Measurements from ENCODE around the gene CHD1.

CHD1 gene

DNA sequence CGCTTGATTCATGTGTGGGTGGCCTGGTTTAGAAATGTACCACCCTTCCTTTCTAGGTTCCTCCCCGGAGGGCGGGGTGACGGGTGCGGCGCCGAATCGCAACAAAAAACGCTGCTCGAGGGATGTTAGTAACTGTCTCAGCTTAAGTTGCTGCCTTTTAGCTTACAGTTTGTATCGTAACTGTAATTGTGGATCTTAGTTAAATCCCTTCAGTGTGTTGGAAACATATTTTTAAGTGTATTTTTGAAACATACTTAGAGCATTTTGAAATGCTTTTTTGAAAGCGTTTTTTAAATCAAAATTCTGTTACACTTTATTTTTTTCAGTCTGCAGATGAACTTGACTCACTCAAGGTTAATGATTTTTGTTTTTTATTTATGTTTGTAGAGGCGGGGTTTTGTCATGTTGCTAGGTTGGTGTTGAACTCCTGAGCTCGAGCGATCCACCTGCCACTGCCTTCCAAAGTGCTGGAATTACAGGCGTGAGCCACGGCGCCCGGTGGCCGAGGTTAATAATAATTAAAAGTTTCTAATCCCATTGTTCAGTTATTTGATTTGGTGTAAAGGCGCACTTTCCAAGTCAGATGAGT, 997 bp upstream of the CHD1 start:
- H3K4me3 ChIP-seq (ENCODE audit: low read length, poor library complexity, severe bottlenecking): peak overlapping the region; percentile 89
- H3K4me2 ChIP-seq (ENCODE audit: low read depth, low read length, poor library complexity, severe bottlenecking): peak overlapping the region; percentile 80
- H3K27me3 ChIP-seq (ENCODE audit: insufficient read depth, low read length, poor library complexity, severe bottlenecking): no peaks in the 10 kb centered on the region
- H3K79me2 ChIP-seq (ENCODE audit: insufficient read depth, low read length): peaks cover 49% of the 10 kb centered on the region
- 0 out of 2 replicates have a peak, but pooled peaks cover 5% of the 10 kb centered on the region for H3K36me3 ChIP-seq (ENCODE audit: insufficient read depth, low read length)
- H3K4me1 ChIP-seq (ENCODE audit: insufficient read depth, low read length, poor library complexity, severe bottlenecking): peaks cover 15% of the 10 kb centered on the region
- no peaks in the 10 kb centered on the region for H3K9me3 ChIP-seq (ENCODE audit: insufficient read depth, low read depth, low read length)
- H3F3A ChIP-seq (ENCODE audit: low read depth): no peaks in the 10 kb centered on the region
- no peaks in the 10 kb centered on the region for H3K9me2 ChIP-seq (replicated peaks; ENCODE audit: low read depth, low read length)
- no peak overlapping the region for H2AFZ ChIP-seq (ENCODE audit: low read length)
- H3K9ac ChIP-seq (ENCODE audit: low read depth, low read length, poor library complexity, severe bottlenecking): peak overlapping the region; percentile 94
- peaks cover 37% of the 10 kb centered on the region for H4K20me1 ChIP-seq (ENCODE audit: insufficient read depth, low read length, poor library complexity, severe bottlenecking)
- no peak for TF ChIP-seq EZH2phosphoT487 (IDR thresholded peaks at IDR 0.05; ENCODE audit: borderline replicate concordance)
- TF ChIP-seq, protein P1, sequence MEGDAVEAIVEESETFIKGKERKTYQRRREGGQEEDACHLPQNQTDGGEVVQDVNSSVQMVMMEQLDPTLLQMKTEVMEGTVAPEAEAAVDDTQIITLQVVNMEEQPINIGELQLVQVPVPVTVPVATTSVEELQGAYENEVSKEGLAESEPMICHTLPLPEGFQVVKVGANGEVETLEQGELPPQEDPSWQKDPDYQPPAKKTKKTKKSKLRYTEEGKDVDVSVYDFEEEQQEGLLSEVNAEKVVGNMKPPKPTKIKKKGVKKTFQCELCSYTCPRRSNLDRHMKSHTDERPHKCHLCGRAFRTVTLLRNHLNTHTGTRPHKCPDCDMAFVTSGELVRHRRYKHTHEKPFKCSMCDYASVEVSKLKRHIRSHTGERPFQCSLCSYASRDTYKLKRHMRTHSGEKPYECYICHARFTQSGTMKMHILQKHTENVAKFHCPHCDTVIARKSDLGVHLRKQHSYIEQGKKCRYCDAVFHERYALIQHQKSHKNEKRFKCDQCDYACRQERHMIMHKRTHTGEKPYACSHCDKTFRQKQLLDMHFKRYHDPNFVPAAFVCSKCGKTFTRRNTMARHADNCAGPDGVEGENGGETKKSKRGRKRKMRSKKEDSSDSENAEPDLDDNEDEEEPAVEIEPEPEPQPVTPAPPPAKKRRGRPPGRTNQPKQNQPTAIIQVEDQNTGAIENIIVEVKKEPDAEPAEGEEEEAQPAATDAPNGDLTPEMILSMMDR (conservative IDR thresholded peaks at IDR 0.05; ENCODE audit: low read length): no peak

DNA sequence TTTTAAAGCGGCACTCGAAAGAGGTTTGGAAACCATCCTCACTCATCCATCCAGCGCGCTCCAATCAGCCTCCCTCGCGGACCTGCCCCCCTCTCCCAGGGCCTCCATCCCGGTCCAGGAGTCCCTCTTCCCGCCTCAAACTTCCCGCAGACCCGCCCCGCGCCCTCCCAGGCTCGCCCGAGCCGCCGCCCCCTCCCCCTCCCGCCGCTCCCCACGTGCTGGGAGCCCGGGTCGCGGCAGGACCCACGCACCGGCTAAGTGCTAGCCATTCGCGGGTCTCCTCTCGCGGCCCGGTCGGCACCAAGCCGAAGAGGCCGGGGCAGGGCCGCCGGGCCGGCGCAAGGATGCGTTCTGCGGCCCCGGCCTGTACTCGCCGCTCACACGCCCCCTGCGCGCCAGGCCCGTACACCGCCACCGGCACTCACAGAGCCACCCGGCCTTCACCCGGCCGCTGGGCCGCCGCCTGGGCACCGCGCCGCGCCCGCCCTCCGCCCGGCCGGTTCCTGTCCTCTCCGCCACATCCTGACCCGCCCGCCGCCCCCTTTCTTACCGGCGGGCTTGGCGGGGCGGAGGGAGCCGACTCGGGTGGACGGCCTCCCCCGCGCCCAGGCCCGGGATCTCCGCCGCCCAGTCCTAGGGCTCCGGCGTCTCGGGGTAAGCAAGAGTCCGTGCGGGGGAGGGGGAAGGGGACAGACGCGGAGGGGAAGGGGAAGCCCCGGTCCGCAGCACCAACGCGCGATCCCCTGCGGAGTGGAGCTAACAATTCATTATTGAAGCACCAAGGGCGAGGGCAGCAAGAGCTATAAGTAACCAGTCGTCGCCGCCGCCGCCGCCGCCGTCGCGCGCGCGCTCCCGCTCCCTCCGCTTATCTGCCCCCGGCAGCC, 576 bp downstream of the CHD1 start:
- Histone ChIP-seq H3K4me2 (ENCODE audit: low read depth, low read length, poor library complexity, severe bottlenecking) (peak overlapping the region; percentile 83), H3K9ac (ENCODE audit: low read depth, low read length, poor library complexity, severe bottlenecking) (peak overlapping the region; percentile 94), H3K9me2 (replicated peaks; ENCODE audit: low read depth, low read length) (no peaks in the 10 kb centered on the region), H3K79me2 (ENCODE audit: insufficient read depth, low read length) (peaks cover 65% of the 10 kb centered on the region), H3F3A (ENCODE audit: low read depth) (no peaks in the 10 kb centered on the region), H2AFZ (ENCODE audit: low read length) (peak overlapping the region; percentile 80; the same call in 1 of the 2 replicates), H3K4me1 (ENCODE audit: insufficient read depth, low read length, poor library complexity, severe bottlenecking) (peaks cover 12% of the 10 kb centered on the region), H3K27me3 (ENCODE audit: insufficient read depth, low read length, poor library complexity, severe bottlenecking) (no peaks in the 10 kb centered on the region), H3K4me3 (ENCODE audit: low read length, poor library complexity, severe bottlenecking) (peak overlapping the region; percentile 95), H3K36me3 (ENCODE audit: insufficient read depth, low read length) (peaks cover 16% of the 10 kb centered on the region; the same call in 1 of the 2 replicates), H3K9me3 (ENCODE audit: insufficient read depth, low read depth, low read length) (no peaks in the 10 kb centered on the region), H4K20me1 (ENCODE audit: insufficient read depth, low read length, poor library complexity, severe bottlenecking) (peaks cover 44% of the 10 kb centered on the region)
- TF ChIP-seq, protein P1 (conservative IDR thresholded peaks at IDR 0.05; ENCODE audit: low read length): no peak
- no peak for TF ChIP-seq EZH2phosphoT487 (IDR thresholded peaks at IDR 0.05; ENCODE audit: borderline replicate concordance)

DNA sequence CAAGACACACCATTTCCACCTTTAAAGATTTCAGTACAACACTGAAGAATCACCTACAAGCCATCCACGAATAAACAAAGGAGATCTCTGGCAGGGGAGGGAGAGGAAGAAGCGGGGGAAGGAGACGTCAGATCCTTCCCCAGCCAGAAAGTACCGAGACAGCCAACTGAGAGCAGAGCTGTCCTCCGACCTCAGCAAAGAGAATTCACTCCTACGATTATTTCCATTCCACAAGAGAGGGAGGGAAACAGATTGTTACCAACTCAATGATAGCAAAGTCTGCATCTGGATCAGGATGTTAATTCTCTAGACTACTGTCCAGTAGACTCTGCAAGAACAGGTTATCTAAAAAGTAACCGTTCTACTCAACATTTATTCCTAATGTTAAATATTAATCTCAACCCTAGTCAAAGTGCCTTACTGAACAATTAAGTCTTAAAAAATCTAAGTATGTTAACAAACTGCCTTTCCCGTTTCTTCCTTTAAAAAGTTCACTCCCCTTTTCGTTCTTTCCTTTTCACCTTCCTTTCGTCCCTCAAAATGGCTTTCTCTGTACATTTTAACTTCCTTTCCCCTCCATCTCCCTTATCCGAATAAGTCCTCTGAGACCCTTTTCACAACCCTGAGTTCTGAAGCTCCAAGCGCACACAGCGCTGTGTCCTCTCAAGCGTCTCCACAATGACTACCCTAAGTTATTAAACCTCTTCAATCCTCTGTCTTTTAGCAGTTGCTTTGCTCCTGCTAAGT, 1.4 kb downstream of the CHD1 start:
- peaks cover 19% of the 10 kb centered on the region; the same call in 1 of the 2 replicates for H3K36me3 ChIP-seq (ENCODE audit: insufficient read depth, low read length)

More for the DNA sequence above, 1.4 kb downstream of the CHD1 start:
- H3K79me2 ChIP-seq (ENCODE audit: insufficient read depth, low read length): peaks cover 71% of the 10 kb centered on the region
- H3K9ac ChIP-seq (ENCODE audit: low read depth, low read length, poor library complexity, severe bottlenecking): peak overlapping the region; percentile 94
- H2AFZ ChIP-seq (ENCODE audit: low read length): no peak overlapping the region
- no peaks in the 10 kb centered on the region for H3K9me3 ChIP-seq (ENCODE audit: insufficient read depth, low read depth, low read length)
- no peak for TF ChIP-seq EZH2phosphoT487 (IDR thresholded peaks at IDR 0.05; ENCODE audit: borderline replicate concordance)
- TF ChIP-seq, protein P1 (conservative IDR thresholded peaks at IDR 0.05; ENCODE audit: low read length): no peak
- peaks cover 47% of the 10 kb centered on the region for H4K20me1 ChIP-seq (ENCODE audit: insufficient read depth, low read length, poor library complexity, severe bottlenecking)
- H3K9me2 ChIP-seq (replicated peaks; ENCODE audit: low read depth, low read length): no peaks in the 10 kb centered on the region
- H3F3A ChIP-seq (ENCODE audit: low read depth): no peaks in the 10 kb centered on the region
- H3K4me1 ChIP-seq (ENCODE audit: insufficient read depth, low read length, poor library complexity, severe bottlenecking): peaks cover 11% of the 10 kb centered on the region
- peak overlapping the region; percentile 95 for H3K4me3 ChIP-seq (ENCODE audit: low read length, poor library complexity, severe bottlenecking)
- no peaks in the 10 kb centered on the region for H3K27me3 ChIP-seq (ENCODE audit: insufficient read depth, low read length, poor library complexity, severe bottlenecking)
- peak overlapping the region; percentile 83 for H3K4me2 ChIP-seq (ENCODE audit: low read depth, low read length, poor library complexity, severe bottlenecking)
